Endothelial cell of umbilical vein (primary cell): Measurements from ENCODE around the gene C4orf50. TPM values are rescaled to one million over a fixed set of nuclear protein-coding genes. Genes with fewer than 3 reads are reported as not detected.

Source experiments
- BruUV-seq: library from RNA; stranded (reverse); fragments of 400-500 nt; replicated peaks from 2 replicates; lab custom pipeline; 2021; lab: Mats Ljungman, UMichigan
- CTCF ChIA-PET: fragments of 300-600, 350-600 bp; sonication (Branson Sonifier 250); formaldehyde crosslinking; loops from one replicate; lab custom pipeline; 2021; ENCODE audit warnings: antibody characterized with exemption, inconsistent platforms; lab: Charles Lee
- POLR2A ChIA-PET: fragments of 300-600, 350-600 bp; sonication (Branson Sonifier 250); formaldehyde crosslinking; loops from one replicate; lab custom pipeline; 2021; ENCODE audit warnings: antibody characterized with exemption, inconsistent platforms; lab: Charles Lee
- DNase-seq: peaks from one replicate; pipeline ENCODE4 v3.0.0-alpha.2; 2011; ENCODE audit warnings: low read depth, low spot score
- FAIRE-seq: peaks from 2 replicates; lab custom pipeline; 2011; peaks lifted over from hg19 to GRCh38; lab: Jason Lieb, UNC
- H2AFZ ChIP-seq: 2 replicates; pipeline ENCODE4 v1.6.0; 2012; ENCODE audit warnings: low read depth, low read length, control low read depth, inconsistent platforms
- H3K27ac ChIP-seq: 2 replicates; pipeline ENCODE4 v1.5.1; 2011; ENCODE audit warnings: low read depth, mild to moderate bottlenecking, control low read depth, low read length, moderate library complexity; ENCODE audit not compliant: insufficient read depth
- H3K27me3 ChIP-seq, 2 experiments: 2 replicates each; pipeline versions ENCODE4 v1.6.0 to v1.6.1; 2011; ENCODE audit warnings: low read length in 2 of 2, mixed read lengths in 1 of 2; ENCODE audit not compliant: control insufficient read depth in 2 of 2, insufficient read depth in 2 of 2
- H3K36me3 ChIP-seq, 2 experiments: 2 replicates in 1 of 2; 3 replicates in 1 of 2; pipeline ENCODE4 v1.5.1; 2011; ENCODE audit warnings: low read length in 2 of 2, mild to moderate bottlenecking in 1 of 2, moderate library complexity in 1 of 2; ENCODE audit not compliant: control insufficient read depth in 2 of 2, insufficient read depth in 2 of 2; ENCODE audit errors: extremely low read depth in 1 of 2
- H3K4me1 ChIP-seq: 3 replicates; pipeline ENCODE4 v1.5.1; 2011; ENCODE audit warnings: mild to moderate bottlenecking, low read length; ENCODE audit not compliant: control insufficient read depth, insufficient read depth; ENCODE audit errors: extremely low read depth
- H3K4me2 ChIP-seq: 2 replicates; pipeline ENCODE4 v1.6.1; 2011; ENCODE audit warnings: low read length, control low read depth, mixed read lengths; ENCODE audit not compliant: insufficient read depth
- H3K4me3 ChIP-seq, 3 experiments: fragments of 200-600 bp in 1 of 3; sonication (generic), shearing (Covaris generic) in 1 of 3; replicated peaks in 1 of 3; 2 replicates each; pipeline ENCODE4 v1.5.1; 2011 to 2016; ENCODE audit warnings: control low read depth in 3 of 3, low read length in 3 of 3, mild to moderate bottlenecking in 2 of 3, inconsistent platforms in 1 of 3, low read depth in 1 of 3, moderate library complexity in 1 of 3; ENCODE audit not compliant: insufficient read depth in 1 of 3
- H3K79me2 ChIP-seq: 2 replicates; pipeline ENCODE4 v1.6.0; 2012; ENCODE audit warnings: low read length, inconsistent platforms; ENCODE audit not compliant: control insufficient read depth, insufficient read depth
- H3K9ac ChIP-seq: replicated peaks from 2 replicates; pipeline ENCODE3; 2011; ENCODE audit warnings: low read length, control low read depth; ENCODE audit not compliant: insufficient read depth; ENCODE audit errors: extremely low read depth
- H3K9me1 ChIP-seq: replicated peaks from 3 replicates; pipeline ENCODE4 v1.6.0; 2011; ENCODE audit warnings: mild to moderate bottlenecking, low read length; ENCODE audit not compliant: control insufficient read depth, insufficient read depth; ENCODE audit errors: extremely low read depth
- H3K9me3 ChIP-seq: replicated peaks from 2 replicates; pipeline ENCODE4 v1.5.1; 2012; ENCODE audit warnings: low read length, inconsistent platforms; ENCODE audit not compliant: control insufficient read depth, insufficient read depth
- H4K20me1 ChIP-seq: replicated peaks from 2 replicates; pipeline ENCODE3; 2011; ENCODE audit warnings: mild to moderate bottlenecking, low read length; ENCODE audit not compliant: control insufficient read depth, insufficient read depth; ENCODE audit errors: extremely low read depth
- EZH2 ChIP-seq: IDR thresholded peaks from 2 replicates; pipeline ENCODE4 v1.6.1; 2012; ENCODE audit warnings: borderline replicate concordance, low read depth, mild to moderate bottlenecking, moderate library complexity, low read length, inconsistent platforms; ENCODE audit not compliant: severe bottlenecking
- FOS ChIP-seq: IDR thresholded peaks from 2 replicates; pipeline ENCODE4 v1.6.1; 2011; ENCODE audit warnings: mild to moderate bottlenecking, low read length, moderate library complexity, borderline replicate concordance; ENCODE audit not compliant: insufficient read depth
- GATA2 ChIP-seq: IDR thresholded peaks from 2 replicates; pipeline ENCODE4 v1.7.0; 2011; ENCODE audit warnings: low read depth, mild to moderate bottlenecking, moderate library complexity, mixed read lengths, low read length; ENCODE audit not compliant: insufficient read length, insufficient read depth
- JUN ChIP-seq: IDR thresholded peaks from 2 replicates; pipeline ENCODE4 v1.6.1; 2011; ENCODE audit warnings: borderline replicate concordance, low read depth; ENCODE audit not compliant: insufficient read length, insufficient read depth
- MYC ChIP-seq: IDR thresholded peaks from one replicate; pipeline ENCODE4 v1.6.1; 2011; ENCODE audit warnings: mild to moderate bottlenecking, low read depth, low read length
- POLR2A ChIP-seq: IDR thresholded peaks from 2 replicates; pipeline ENCODE4 v1.6.1; 2012; ENCODE audit warnings: low read depth, mild to moderate bottlenecking, control low read depth, low read length
- POLR2AphosphoS5 ChIP-seq: IDR thresholded peaks from 2 replicates; pipeline ENCODE4 v1.6.1; 2012; ENCODE audit warnings: low read depth, mild to moderate bottlenecking, control low read depth, low read length, moderate library complexity; ENCODE audit not compliant: insufficient read depth
- dilution Hi-C: fragments of 300-500 bp; cut with MboI; formaldehyde crosslinking; loops from one replicate; pipeline ENCODE4 v1.15.0; 2019; ENCODE audit warnings: low sequenced_read_pairs; ENCODE audit not compliant: extremely low pct_ligation_motif_present
- intact Hi-C: fragments of 100-400 bp; cut with micrococcal nuclease; formaldehyde crosslinking; loops from one replicate; pipeline ENCODE4 v1.10.0; 2022
- polyA plus RNA-seq, 4 experiments: library from polyadenylated mRNA; depleted of rRNA in 3 of 4; stranded (reverse) in 3 of 4; unstranded in 1 of 4; fragments of >200 nt; gene quantifications; 2 replicates each; pipeline versions ENCODE4 v1.2.1 to v1.2.3, GENCODE V29; 2011 to 2012; ENCODE audit warnings: missing spikeins in 1 of 4
- total RNA-seq: library from RNA; stranded (reverse); gene quantifications from 2 replicates; pipeline ENCODE4 v1.2.3, GENCODE V29; 2021
- TF ChIP-seq, protein P1 (sequence below), 2 donors: IDR thresholded peaks; 1 replicate in 1 of 2; 2 replicates in 1 of 2; pipeline ENCODE4 v1.5.1; 2011; ENCODE audit warnings: low read length in 2 of 2, mild to moderate bottlenecking in 2 of 2, moderate library complexity in 2 of 2, control low read depth in 1 of 2, inconsistent platforms in 1 of 2, low read depth in 1 of 2; ENCODE audit not compliant: insufficient read depth in 1 of 2; ENCODE audit errors: extremely low read depth in 1 of 2
- TF ChIP-seq, protein P2 (sequence below): IDR thresholded peaks from 2 replicates; pipeline ENCODE4 v1.6.1; 2011; ENCODE audit not compliant: insufficient read depth, insufficient read length

C4orf50 gene
- total and polyA plus RNA-seq, 2 donors (not counting 3 experiments of a cell fraction or from before 2014, with no cell fraction given), result not detected

DNA sequence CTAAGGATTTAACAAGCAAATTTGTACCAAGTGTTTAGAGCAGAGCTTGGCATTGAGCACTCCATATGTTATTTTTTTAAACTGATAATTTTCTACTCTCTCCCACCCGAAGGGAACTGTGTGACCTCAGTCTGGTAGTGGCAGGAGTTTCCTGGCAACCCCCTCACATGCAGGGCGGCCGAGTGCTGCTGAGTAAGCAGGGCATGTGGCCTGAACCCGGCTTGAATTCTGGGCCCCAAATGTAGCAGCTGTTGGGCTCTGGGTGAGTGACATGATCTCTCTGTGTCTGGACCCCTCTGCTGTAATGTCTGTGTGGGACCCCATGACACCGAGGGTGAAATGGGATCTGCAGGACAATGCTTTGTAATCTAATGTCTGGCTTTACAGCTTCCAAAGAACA is 13.6 kb upstream of the C4orf50 start:
- Histone ChIP-seq H3K9me3 (no peaks in the 10 kb centered on the region), H4K20me1 (no peaks in the 10 kb centered on the region), H3K9me1 (no peaks in the 10 kb centered on the region), H3K27me3 (no peaks in the 10 kb centered on the region), H3K4me2 (no peak overlapping the region), H3K36me3 (no peaks in the 10 kb centered on the region), H3K27ac (no peak overlapping the region), H3K79me2 (no peaks in the 10 kb centered on the region), H3K4me1 (no peaks in the 10 kb centered on the region), H2AFZ (no peak overlapping the region), H3K9ac (no peak overlapping the region), H3K4me3 (no peak overlapping the region)
- TF ChIP-seq, protein P1, sequence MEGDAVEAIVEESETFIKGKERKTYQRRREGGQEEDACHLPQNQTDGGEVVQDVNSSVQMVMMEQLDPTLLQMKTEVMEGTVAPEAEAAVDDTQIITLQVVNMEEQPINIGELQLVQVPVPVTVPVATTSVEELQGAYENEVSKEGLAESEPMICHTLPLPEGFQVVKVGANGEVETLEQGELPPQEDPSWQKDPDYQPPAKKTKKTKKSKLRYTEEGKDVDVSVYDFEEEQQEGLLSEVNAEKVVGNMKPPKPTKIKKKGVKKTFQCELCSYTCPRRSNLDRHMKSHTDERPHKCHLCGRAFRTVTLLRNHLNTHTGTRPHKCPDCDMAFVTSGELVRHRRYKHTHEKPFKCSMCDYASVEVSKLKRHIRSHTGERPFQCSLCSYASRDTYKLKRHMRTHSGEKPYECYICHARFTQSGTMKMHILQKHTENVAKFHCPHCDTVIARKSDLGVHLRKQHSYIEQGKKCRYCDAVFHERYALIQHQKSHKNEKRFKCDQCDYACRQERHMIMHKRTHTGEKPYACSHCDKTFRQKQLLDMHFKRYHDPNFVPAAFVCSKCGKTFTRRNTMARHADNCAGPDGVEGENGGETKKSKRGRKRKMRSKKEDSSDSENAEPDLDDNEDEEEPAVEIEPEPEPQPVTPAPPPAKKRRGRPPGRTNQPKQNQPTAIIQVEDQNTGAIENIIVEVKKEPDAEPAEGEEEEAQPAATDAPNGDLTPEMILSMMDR (IDR thresholded peaks at IDR 0.05; ENCODE audit: extremely low read depth in 1 of 2, insufficient read depth in 1 of 2, low read depth in 1 of 2, low read length in 2 of 2), result no peak
- TF ChIP-seq, protein P2, sequence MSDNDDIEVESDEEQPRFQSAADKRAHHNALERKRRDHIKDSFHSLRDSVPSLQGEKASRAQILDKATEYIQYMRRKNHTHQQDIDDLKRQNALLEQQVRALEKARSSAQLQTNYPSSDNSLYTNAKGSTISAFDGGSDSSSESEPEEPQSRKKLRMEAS, result no peak
- no peak for TF ChIP-seq JUN
- no peak for TF ChIP-seq FOS
- no peak for TF ChIP-seq MYC
- no peak for TF ChIP-seq GATA2
- TF ChIP-seq EZH2, result no peak
- no peak for TF ChIP-seq POLR2A
- TF ChIP-seq POLR2AphosphoS5, result no peak
- FAIRE-seq (no peak), DNase-seq (no peak)
- intact Hi-C loops, result no loop called here
- ChIA-PET POLR2A (no interaction called here), CTCF (interaction anchor here (0.9 kb wide), 1 partner anchor 62 kb away, joined by 3 read pairs; no protein-coding TSS in a partner anchor)
- dilution Hi-C loops, result no loop called here
- BruUV-seq, result no TSS peak
